HuH-7.5 (cell line): ENCODE measurements around the gene FUCA2.

ENCODE experiments used
- DNase-seq: peaks from one replicate; pipeline ENCODE4 v3.0.0; 2011; ENCODE audit warnings: low spot score

FUCA2 gene

GRCh38 chr6:143510991-143511891, at the start of gene FUCA2:
FUCA2 (minus strand) TSS chr6:143511720; CDS start chr6:143511634, 86 bp downstream.
- DNase-seq, result peak; percentile 66

DNA sequence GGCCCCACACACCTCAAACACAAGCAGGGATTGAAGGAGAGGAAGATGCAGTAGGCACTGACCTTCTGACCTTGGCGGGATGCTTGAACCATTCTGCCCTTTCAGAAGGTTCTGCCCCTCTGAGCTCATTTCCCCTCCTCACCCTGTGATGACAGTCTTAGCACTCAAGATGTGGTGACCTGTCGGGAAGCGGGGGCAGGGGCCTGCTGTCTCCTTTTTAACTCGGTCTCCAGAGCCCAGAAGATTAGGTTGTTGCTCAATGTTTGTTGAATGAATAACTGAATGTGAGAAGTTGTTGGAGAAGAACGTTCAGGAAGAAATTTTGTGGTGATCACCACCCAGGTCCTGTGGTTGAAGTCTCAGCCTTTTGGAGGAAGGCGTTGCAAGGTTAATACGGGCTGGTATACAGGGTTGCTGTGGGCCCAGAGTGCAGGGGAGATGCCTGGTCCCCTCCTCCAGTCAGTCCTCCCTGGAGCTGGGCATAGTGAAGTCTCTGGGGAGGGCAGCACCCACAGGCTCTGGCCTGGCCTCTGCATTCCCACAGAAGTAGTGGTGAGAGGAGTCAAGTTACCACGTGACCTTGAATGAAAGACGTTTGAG, 49.7 kb upstream of the FUCA2 start:
- DNase-seq, result no peak

DNA sequence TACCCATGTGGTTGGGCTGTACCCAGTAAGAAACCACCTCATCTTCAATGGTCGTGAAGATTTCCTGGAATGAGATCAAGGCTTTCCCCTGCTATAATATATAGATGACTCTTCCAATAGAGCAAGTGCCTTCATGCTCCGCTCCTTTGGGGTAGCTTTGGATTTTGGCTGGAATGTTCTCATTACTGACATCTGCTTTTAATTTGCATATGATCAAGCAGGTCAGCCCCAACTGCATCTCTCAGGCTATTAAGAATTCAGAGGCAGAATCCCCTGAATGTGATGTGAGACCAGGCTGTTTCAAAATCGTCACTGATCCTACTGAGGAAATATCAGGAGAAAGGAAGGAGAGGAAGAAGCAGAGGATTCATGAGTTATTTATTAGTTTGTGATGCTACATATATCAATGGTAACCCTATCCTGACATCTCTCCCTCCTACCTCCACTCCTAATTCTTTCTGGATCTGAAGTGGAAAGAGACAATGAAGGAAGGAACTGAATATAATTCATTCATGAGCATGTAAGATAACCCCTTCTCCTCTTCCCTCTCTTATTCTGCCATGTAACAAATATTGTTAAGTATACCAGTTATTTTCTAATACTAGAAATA, 47.6 kb upstream of the FUCA2 start:
- DNase-seq, result no peak

GRCh38 chr6:143556529-143556928, 45.0 kb upstream of the FUCA2 start:
- no peak for DNase-seq

GRCh38 chr6:143555582-143555981, 44.1 kb upstream of the FUCA2 start:
- DNase-seq, result no peak

- no peak for DNase-seq
Measured at GRCh38 chr6:143555071-143555492, 43.6 kb upstream of the FUCA2 start.

GRCh38 chr6:143553337-143553736, 41.8 kb upstream of the FUCA2 start:
- no peak for DNase-seq

DNA sequence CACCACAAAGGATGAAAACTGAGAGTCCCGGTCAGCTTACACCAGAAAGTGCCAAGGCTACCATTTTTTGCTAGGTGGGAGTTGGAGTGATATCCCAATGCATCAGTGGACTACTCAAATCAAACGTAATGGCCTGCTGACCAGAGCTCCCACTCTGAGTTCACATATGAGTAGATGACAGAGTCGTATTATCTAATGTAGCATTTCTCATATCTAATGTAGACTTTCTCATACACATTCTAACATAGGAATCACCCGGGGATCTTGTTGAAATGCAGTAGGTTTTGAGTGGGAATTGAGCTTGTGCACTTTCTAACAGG, 38.4 kb upstream of the FUCA2 start:
- no peak for DNase-seq

GRCh38 chr6:143549221-143549948, 37.9 kb upstream of the FUCA2 start:
- no peak for DNase-seq

DNA sequence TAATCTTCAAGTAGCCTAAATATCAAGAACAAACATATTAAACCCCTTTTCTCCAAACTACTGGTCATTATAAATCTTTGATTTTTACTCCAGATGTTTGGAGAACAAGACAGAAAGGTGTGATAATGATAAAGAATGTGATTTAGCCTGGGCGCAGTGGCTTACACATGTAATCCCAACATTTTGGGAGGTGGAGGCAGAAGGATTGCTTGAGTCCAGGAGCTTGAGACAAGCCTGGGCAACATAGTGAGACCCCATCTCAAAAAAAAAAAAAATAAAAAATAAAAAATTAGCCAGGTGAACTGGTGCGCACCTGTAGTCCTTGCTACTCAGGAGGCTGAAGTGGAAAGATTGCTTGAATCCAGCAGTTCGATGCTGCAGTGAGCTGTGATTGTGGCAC, 35.1 kb upstream of the FUCA2 start:
- DNase-seq, result no peak

DNA sequence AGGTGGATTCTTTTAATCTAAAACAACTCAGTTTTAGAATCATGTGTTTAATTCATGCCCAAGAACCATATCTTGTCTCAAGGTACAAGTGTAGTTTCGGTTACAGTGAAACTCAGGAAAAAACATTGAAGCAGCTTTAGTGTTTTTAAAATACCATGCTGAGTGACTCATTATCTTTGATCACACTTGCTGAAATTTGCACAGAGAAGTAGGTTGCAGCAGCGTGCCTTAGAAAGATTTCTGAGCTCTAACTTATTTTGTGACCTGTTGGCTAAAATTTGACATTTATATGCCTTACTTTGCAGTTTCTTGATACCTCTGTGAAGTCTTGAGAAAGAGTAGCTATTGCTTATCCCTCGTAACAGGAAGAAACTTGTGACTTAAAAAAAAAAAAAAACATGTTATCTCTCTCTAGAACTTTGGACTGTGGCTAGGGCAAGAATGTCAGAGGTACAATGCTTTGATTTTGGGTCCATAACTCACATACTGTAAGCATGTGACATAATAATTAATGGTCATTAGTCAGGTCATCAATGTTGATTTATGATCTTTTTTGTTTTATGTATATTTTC, 34.5 kb upstream of the FUCA2 start:
- DNase-seq, result no peak

GRCh38 chr6:143545165-143545564, 33.6 kb upstream of the FUCA2 start:
- DNase-seq, result no peak

DNA sequence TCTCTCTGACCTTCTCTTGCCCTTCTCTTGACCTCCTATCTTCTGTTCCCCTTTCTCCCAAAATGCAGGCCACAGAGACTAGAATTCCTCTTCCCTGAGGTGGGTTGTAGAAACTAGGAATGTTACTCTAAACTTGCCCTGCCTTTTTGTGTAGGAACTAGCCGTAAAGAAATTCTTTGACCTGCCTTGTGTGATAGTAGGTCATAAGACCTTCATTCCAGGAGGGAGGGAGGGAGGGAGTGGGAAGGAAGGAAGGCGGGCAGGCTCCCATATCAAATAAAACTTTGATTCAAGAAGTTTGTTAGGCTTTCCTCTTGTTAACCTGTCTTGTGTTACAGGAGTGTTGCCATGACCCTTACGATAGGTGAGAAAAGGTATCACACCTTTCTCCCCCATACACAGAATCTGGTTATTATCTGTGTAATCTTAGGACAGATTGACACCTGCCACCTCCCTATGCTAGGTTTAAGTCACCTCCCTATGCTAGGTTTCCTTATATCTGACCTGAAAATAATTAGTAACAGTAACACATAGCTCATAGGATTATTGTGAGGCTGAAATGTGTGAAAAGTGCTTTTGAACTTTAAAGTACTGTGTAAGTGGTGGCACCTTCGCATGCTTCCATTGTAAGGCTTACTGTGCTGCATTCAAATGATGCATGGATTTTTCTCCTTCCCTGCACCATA, 32.6 kb upstream of the FUCA2 start:
- no peak for DNase-seq

- no peak for DNase-seq
Measured at GRCh38 chr6:143543435-143543834, 31.9 kb upstream of the FUCA2 start.

- no peak for DNase-seq
Measured at GRCh38 chr6:143542888-143543287, 31.4 kb upstream of the FUCA2 start.

DNA sequence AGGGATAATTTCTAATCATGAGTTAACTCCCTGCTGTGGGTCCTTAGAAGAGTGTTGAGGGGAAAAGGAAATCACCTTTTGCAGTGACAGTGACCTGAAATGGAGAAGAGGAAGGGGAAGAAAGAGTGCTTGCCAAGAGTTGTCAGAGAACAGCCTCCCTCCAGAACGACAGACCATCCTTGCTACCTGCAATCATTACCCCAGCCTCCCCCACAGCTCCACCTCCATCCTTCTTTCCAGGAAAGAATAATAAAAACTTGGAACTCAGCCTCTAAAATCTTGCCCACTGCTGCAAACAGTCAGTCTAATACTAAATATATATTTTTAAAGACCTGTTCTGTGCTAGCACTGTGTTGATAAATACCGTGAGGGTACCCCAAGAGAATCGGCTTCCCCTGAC, 28.7 kb upstream of the FUCA2 start:
- DNase-seq, result no peak

- no peak for DNase-seq
Measured at GRCh38 chr6:143539734-143540133, 28.2 kb upstream of the FUCA2 start.

GRCh38 chr6:143539106-143539505, 27.6 kb upstream of the FUCA2 start:
- no peak for DNase-seq

DNA sequence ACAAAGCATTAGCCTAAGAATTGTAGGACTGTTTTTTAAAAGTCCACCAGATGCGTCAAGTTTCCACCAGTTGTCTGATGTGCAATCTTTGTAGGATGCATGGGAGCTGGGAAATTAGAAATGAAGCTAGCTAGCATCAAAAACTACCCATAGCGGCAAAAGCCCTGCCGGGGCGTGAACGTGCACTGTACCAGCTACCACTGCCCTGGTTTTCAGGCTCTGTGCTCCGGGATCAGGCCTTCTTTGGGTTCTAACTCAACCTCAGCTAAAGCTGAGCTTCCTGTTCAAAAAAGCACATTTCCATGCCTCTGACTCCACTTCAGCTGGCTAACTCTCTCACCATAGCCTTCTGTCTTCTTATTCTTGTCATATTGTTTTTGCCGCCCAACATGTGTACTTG, 26.9 kb upstream of the FUCA2 start:
- DNase-seq, result no peak

DNA sequence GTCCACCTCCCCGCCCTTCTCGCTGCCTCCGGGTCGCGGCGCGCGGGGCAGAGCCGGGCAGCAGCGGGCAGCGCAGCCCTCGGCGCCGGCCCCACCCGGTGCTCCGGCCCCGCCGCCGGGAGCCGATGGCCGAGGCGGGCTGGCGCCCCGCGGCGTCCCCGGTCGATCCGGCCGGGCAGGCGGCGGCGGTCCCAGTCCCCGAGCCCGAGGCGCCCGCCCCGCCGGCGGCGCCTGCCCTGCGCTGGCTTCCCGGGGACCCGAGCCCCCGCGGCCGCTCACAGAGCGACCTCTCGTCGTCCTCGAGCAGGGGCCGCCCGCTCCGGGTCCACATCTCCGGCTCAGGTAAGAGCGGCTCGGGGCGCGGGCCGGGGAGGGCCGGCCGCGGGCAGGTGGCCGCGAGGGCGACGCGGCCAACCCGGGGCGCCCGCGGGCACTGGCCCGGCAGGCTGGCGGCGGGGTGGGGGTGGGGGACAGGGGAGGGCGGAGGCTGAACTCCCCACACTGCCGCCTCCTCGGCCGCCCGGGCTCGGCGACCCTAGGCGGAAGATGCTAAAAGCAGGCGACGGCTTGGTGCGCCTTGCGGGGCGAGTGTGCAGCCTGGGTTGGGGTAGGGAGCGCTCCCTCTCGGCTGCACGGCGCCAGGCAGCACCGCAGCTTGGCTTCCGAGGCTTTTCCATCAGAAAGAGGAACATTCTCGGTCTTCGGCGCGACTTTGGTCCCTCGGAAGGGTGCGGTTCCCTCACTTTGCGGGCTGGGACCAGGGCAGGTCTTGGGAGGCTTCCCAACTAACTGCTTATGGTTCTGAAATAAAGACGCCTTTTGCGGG, 25.6 kb upstream of the FUCA2 start:
- peak; percentile 35 for DNase-seq

DNA sequence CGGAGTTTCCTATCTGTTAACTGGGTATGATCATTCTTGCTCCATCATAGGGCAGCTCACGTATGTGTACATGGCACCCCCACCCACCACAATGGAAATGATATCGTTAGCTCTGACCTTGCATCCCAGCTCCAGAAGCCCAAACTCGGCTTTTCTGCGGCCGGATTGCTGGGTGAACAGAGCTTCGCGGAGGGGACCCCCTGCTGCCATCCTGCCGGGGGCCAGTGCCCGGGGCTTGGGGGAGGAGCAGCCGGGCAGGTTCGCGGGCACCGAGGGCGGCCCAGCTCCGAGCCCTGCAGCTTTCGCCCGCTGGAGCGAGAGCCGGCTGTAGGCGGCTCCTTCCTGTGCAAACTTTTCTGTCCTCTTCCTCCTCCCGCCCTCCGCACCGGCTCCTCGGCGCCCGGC, 24.9 kb upstream of the FUCA2 start:
- peak; percentile 27 for DNase-seq
